Activated CD8-positive, alpha-beta memory T cell treated with anti-CD3 and anti-CD28 coated beads, Interleukin-2, amount 50 U/mL, for 1 hour (primary cell): ENCODE data around the gene KANSL3.

Experiments used
- DNase-seq: peaks from one replicate; pipeline ENCODE4 v3.0.0-alpha.2; 2020; ENCODE audit errors: extremely low read depth

The KANSL3 gene

DNA sequence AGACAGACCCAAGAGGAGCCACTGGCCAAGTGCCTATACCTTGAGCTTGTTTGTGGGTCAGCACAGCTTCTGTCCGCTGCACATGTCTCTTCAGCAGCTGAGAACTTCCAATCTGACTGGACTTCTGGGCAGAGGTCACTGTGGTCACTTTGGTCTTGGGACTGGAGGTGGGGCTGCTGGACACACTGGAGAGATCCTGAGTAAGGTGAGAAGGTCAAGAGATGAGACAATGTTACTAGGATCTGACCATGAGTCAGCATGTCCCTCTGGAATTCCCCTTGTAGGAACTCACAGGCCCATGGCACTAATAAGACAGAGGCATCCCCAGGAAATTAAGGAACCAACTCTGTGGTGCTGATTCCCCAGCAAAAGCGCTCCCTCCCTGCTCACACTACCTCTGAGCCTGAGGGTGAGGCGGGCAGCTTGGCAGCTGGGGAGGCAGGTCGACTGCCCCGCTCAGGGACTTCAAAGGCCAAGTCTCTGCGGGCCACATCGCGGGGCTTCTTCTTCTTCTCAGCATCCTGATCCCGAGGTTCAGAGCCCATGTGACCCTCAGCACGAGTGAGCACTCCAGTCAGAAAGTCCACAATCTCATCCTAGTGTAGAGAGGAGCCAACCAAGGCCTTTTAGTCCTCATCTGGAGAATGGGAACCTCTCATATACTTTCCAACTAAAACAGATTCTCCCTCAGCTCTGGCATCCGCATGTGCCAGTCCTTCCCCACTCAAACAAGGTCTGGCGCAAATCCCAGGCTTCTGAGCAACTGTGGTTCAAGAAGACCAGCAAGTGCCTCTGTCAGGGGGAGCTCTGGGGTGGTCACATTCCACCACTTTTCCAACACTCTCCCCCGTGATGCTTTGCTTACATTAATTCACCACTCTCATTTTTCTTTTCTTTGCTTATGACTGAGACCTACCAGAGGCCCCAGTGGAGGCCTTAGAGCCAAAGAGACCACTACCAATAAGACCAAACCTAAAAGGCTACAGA lies 29.4 kb downstream of the KANSL3 start:
- no peak for DNase-seq

DNA sequence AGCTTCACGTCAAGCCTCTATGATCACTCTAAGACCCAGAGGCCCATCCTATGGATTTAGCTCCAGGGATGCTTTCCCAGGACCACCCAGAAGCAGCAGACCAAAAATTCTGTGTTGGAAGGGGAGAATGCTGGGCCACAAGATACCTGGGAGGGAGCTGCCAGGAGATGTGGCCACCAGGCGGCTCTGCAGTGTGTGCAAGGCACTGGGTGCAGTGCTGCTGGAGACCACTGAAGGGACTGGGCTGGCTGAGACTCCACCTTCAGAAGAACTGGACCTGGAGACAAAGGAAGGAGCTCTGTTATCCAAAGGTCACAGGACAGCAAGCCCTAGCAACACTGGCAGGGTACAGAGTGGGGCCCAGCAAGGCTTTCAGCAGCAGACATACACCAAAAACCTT lies 34.0 kb downstream of the KANSL3 start:
- DNase-seq, result no peak

DNA sequence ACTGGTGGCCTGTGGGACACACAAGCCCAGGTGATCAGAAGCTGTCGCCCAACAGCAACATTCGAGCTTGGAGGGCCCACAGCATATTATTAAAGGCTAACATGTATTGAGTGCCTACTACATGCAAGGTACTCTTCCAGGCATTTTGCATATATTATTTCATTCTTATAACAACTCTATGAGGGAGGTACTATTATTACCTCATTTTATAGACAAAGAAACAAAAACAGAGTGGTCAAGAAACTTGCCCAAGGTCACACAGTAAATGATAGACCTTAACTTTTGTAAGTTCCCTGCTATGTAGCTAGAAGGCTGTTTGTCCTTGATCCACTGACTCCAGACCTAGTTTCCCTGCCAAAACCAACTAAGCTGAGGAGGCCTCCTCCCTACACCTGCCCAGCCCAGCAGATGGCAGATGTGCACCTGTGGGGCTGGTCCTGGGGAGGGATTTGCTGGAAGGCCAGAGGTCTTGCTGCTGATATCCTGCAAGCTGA lies 35.7 kb downstream of the KANSL3 start:
- DNase-seq, result no peak

DNA sequence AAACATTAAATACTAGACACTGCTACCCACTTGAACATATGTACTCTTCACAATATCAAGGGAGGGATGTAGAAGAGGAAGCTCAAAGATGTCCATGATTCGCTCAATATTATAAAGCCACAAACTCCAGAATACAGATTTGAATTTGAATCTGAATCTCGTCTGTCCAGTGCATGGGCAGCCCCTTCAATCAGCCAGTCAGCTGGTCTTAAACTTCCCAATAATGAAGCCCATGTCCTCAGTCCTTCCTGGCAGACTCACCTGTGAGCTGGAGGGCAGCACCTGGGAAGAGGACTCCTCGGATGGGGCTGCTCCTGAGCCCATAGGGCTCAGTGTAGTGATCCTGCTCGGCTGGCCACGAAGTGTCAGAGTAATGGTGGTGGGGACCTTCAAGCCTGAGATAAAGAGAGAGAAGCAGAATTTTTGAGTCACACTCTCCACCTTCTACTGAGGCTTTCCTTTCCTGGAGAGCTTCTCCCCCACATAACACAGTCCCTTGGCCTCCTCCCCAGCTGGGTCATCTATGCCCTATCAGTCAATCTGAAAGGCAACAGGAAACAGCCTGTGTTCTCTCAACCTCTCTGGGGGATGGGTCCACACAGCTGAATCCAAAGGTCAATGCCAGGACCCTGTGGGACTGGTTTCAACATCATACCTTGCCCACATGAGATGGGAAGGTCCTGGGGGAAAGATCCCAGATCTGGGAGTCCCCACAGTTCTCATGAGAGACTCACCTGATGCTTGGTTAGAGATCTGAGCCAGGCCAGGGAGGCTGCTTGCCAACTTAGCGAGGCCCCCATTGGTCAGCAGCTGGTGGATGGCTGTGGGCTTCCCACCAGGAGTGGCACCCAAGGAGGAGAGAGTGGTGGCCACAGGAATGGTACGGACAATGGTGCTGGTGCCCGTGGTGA lies 36.5 kb downstream of the KANSL3 start:
- DNase-seq, result no peak

DNA sequence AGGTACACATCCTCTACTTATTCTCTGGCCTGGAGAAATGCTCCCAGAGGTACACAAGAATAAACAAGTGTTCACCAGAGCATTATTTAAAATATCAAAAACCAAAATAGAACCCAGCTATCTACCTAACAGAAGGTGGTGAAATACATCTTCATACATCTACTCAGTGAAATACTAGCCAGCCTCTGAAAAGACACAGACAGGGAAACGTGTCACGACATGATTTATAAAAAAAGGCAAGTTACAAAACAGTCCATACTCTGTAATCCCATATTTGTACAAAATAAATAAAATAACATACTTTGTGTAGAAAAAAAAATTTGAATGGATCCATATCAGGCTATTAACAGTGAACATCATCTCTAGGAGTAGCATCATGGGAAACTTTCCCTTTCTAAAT lies 38.2 kb downstream of the KANSL3 start:
- no peak for DNase-seq

DNA sequence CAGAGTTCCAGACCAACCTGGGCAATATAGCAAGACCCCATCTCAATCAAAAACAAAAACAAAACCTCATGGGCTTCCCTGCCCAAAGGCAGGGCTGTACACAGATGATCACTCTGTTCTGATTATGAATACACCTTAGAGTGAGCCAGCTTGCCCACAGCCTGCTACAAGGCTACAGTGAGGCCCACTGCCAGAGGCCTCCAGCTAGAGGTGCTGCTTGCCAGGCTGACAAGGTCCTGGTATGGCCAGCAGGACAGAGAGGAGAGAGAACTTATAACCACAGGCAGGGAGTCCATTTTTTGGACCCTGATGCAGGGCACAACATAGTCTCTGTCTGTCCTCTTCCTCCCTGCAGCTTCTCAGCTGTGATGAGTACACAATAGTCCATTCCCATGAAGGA lies 41.5 kb downstream of the KANSL3 start:
- no peak for DNase-seq

DNA sequence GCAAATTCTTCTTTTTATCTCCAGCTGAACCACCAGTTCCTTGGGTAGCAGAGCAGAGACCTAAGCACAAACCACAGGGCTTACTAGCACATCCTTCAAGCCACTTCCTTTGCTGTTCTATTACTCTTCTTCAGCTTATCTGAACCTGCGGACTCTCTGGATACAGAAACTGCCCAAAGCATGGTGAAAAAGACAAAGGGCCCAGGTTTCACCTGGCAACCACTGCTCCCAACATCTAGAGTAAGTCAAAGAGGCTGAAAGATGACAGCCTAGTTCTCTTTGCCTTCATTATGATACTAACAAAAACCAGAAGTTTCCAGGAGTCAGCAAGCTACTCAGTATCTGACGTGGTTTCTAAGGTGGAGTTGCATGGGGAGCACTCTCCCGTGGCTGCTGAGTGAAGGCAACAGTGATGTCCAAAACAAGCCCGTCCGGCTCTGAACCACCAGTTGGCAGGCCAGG lies 43.4 kb downstream of the KANSL3 start:
- no peak for DNase-seq

DNA sequence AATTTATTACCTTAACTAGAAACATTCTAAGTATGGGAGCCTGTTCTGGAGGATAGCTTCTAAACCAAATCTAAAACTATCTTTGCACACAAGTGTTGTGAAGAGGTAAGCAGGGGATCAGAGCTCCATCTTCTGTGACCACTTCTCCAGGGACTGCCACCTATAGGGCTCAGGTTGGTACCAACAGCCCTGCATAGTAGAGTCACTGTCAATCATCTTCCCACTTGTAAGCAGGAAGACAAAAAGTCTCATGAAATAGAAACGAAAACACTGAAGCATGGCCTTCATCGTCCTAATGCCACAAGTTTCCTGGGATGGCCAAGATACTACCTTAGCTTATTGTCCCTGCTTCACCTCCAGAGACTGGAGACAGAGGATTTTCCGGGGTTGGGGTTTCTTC lies 43.8 kb downstream of the KANSL3 start:
- no peak for DNase-seq

DNA sequence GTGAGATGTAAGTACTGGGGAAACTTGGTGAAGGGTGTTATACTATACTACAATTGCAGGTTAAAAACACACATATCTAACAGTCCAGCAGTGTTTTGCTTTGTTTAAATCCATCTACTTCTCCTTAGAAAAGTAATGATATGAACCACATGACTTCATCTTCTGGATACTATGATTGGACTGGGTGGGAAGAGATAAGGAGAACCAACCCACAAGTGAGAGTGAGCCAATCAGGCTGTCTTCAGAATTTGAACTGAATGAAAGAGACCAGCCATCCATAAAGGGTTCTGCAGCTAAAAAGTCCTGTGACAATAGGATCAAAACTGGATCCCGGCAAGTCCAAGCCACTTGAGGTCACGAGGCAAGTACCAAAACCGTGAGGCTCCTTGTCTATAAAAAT lies 46.6 kb downstream of the KANSL3 start:
- DNase-seq, result no peak

DNA sequence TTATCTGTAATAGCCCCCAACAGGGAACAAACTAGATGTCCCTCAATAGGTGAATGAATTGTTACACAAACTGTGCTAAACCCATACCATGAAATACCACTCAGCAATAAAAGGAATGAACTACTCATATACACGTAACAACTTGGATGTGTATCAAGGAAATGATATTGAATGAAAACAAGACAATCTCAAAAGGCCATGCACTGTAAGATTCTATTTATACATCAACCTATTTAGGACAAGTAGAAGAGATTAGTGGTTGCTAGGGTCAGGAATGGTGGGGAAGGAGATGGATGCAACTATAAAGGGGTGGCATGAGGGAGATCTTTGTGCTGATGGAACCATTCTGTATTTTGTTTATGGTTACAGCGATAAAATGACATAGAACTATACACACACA lies 47.1 kb downstream of the KANSL3 start:
- DNase-seq, result no peak

DNA sequence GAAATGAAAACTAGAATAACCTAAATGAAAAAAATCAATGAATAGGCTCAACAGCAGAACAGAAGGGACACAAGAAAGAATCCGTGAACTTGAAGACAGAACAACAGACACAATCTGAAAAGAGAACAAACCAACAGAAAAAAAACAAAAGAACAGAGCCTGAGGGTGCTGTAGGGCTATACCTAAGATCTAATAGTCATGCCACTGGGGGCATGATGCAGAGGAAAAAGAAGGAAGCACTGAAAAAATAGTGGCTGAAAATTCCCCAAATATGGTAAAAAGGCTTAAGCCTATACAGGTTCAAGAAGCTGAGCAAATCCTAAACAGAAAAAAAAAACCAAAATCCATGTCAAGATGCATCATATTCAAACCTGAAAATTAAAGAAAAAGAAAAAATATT lies 50.3 kb downstream of the KANSL3 start:
- no peak for DNase-seq

DNA sequence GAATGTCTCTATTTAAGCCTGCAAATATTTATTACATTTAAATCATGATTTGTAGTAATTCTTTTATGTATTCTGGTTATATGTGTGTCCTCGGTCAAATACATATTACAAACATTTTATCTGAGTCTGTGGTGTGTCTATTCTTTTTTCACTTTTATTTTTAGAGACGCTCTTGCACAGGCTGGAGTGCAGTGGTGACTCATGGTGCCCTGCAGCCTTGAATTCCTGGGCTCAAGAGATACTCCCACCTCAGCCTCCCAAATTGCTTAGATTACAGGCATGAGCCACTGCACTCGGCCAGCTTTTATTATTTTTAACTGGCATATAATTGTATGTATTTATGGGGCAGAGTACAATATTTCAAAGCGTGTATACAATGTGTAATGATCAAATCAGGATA lies 54.1 kb downstream of the KANSL3 start:
- DNase-seq, result no peak

DNA sequence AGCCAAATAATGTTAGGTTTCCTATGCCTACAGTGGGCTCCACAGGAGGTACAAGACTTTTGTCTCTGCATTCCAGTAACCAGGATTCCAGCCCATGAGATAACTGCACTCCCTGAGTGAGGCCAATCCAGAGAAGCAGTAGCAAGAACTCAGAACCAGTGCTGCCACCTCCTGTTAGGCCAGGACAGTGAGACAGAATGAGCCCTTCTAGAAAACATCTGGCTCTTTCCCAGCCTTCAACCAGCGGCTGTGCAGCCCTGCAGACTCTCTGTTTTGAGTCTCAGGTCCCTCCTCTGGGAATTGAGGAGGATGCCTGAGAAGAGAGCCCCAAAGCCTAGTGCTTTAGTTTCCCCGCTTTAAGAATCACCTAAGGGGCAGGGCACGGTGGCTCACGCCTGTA lies 57.3 kb downstream of the KANSL3 start:
- DNase-seq, result no peak

DNA sequence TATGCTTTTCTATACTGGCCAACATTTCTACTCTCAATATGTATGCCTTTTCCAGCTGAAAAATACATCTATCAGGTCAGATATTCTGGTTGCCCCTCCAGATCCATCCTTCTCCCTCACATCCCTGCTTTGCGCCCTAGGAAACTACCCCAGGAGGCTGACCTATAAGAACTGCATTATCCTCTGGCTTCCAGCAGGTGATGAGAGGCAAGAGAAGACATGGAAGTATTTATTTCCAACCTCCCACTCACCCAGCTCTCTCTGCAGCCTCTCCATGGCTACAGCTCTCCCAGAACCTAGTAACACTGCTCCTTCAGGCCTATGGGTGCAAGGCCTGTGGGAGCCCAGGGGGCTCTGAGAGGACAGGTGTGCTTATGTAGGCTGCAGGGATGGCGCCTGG lies 58.7 kb downstream of the KANSL3 start:
- no peak for DNase-seq

DNA sequence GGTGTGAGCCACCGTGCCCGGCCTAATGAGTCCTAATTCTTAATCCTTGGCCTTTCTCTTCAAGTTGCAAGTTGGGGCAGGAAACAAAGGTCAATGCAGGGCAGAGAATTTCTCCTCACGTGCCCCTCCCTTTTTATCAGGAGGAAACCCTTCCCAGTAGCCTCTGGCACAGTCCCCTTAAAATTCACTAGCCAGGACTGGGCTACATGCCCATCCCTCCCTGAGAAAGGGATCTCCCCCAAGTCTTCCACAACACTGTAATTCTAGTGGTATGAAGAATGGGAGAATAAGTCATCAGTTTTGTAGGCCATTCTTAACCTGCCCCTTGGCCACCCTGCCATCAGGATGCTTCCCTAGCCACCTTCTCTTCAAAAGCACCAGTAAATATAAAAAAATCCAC lies 59.4 kb downstream of the KANSL3 start:
- DNase-seq, result no peak

DNA sequence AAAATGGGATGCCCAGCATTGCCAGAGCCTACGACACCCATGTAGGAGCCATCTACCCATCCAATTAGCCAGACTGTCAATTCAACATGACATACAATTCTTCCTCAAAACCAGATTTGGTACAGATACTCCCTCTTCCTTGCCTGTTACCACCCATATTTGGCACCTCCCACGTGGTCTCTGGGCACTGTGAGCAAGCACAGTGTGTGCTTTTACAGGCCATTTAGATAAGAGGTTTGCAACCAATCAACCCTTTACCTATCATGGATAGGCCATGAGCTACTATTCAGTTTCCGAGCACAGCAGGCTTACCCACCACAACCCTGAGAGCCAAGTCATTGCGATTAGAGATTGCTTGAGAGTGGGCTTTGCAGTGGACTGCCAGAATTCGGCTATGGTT lies 60.6 kb downstream of the KANSL3 start:
- DNase-seq, result no peak

DNA sequence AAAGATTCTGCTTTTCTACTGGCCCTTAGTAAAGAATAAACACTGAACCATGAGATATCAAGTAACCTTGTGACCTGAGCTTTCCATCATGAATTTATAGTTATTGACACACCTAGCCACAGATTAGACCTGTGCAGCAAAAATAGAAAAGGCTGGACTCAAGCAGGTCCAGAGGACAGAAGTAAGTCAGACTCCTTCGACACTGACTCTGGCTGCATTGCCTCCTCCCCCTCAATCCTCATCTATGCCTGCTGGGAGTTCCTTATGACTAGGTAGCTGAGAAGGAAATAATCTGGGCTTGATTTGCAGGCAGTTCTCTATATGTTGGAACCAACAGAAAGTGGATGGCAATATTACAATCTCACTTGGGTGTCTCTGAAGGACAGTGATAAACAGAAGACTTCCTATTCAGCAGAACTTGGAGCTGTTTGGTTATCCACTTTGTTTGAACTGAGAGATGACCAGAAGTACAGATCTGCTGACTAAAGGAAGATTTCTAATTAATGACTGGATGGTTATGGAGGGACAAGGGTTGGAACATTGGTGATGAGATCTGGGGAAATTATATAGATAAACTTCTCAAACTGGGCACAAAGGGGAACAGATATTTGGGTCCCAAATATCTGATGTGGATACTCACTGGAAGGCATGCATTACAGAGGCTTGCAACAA lies 62.2 kb downstream of the KANSL3 start:
- DNase-seq, result no peak

DNA sequence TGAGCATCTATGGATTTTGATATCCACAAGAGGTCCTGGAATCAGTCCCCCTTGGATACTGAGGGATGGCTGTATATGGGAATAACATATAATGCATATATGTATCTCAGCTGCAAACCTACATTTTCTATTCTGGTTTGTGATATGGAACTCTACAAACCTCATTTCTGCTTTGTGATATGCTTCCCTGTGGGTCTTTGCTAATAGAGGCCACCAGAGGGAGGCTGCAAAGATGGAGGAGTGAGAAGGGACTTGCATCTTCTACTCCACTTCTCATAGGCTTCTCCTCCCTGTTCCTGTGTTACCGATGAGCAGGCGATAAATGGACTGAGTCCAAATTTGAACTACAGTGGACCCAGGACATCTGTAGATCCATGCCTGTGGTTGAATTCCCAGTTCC lies 63.7 kb downstream of the KANSL3 start:
- no peak for DNase-seq

DNA sequence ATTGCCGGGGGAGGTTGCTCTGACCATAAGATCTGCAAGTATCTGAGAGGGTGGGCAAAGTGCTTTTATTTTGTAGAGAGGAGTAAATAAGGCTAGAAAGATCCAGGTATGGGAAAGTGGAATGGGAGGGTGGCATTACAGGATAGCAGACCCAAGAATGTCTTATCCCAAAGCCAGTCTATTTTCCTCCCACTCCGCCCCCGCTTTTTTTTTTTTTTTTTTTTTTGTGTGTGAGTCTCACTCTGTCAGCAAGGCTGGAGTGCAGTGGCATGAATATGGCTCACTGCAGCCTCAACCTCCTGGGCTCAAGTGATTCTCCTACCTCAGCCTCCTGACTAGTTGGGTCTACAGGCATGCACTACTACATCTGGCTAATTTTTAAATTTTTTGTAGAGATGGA lies 70.0 kb downstream of the KANSL3 start:
- no peak for DNase-seq

DNA sequence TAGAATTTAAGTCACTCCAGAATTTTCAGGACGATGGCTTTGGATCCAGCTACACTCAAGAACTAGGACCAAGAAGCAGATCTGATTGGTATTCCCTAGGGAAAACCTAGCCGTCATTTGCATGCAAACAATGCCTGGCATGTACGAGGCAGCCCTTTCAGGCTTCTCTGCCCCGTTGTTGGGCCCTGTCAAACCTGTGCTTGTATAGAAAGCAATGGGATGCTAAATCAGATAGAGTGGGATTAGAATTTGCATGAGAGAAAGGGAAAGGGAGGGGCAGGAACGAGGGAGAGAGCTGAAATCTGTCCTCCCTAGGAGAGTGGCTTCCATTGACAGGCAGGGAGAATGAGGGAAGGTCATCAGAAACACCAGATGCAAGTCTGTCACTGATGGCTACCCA lies 73.0 kb downstream of the KANSL3 start:
- no peak for DNase-seq

DNA sequence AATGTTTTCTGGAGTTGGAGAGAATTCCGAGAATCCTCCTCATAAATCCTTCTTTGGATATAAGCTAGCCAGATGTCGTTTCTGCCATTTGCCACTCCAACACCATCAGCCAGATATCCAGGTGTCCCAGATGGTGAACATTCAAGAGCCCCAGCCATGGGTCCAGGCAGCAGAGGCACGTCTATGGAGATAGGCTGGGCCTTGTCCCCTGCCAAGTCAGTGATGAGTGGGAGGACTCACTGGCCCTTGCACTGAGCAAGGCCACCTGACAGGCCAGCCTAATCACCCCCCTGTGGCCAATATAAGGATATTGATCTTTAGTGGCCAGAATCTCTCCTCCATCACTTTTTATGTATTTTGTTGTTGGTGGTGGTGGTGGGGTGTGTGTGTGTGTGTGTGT lies 73.5 kb downstream of the KANSL3 start:
- no peak for DNase-seq

DNA sequence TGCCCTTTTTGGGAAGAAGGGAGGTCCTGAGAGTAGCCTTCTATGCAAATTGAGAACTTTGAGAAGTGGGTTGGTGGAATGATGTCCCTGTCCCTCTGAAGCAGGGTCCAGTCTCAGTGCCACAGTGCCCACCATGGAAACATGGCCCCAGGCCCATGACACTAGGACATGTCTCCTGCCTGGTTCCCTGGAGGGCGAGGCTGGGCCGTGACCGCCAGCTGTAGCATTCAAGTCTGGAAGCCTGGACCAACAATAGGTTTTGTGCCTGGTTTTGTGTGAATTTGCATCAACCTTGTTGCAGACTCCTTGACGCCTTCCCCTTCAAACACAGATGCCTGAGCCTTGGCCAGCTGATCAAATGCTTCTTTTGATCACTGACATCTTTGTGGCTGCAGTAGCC lies 74.1 kb downstream of the KANSL3 start:
- DNase-seq, result no peak
